Esophagus squamous epithelium (tissue), 5 donors: ENCODE measurements around the gene CFTR. TPM values are rescaled to one million over a fixed set of nuclear protein-coding genes. Genes with fewer than 3 reads are reported as not detected.

Experiments
- DNase-seq: peaks from one replicate; lab custom pipeline; 2025; lab: John Stamatoyannopoulos, UW
- H3K27ac ChIP-seq, 4 donors: fragments of 200-600 bp; sonication (generic); one replicate each; pipeline ENCODE4 v1.5.1; 2016 to 2019; ENCODE audit warnings: mild to moderate bottlenecking in 1 of 4
- H3K27me3 ChIP-seq, 4 donors: fragments of 200-600 bp; sonication (generic); 1 replicate in 3 of 4; 2 replicates in 1 of 4; pipeline versions ENCODE4 v1.5.1 to v1.6.0; 2017 to 2021; ENCODE audit warnings: antibody characterized with exemption in 1 of 4
- H3K36me3 ChIP-seq, 3 donors: fragments of 200-600 bp; sonication (generic); one replicate each; pipeline ENCODE4 v1.5.1; 2016 to 2019
- H3K4me1 ChIP-seq, 3 donors: fragments of 200-600 bp; sonication (generic); one replicate each; pipeline ENCODE4 v1.5.1; 2017 to 2019
- H3K4me3 ChIP-seq, 4 donors: fragments of 200-600 bp; sonication (generic); 1 replicate in 3 of 4; 2 replicates in 1 of 4; pipeline ENCODE4 v1.5.1; 2016 to 2019; ENCODE audit warnings: mild to moderate bottlenecking in 2 of 4, moderate library complexity in 1 of 4
- H3K9me3 ChIP-seq, 3 donors: fragments of 200-600 bp; sonication (generic); one replicate each; pipeline ENCODE4 v1.5.1; 2016 to 2019
- CTCF ChIP-seq, 6 experiments: fragments of 450-650 bp in 4 of 6; fragments of 200-600 bp in 2 of 6; sonication (generic) in 2 of 6; IDR thresholded peaks; one replicate each; pipeline ENCODE4 v1.5.1; 2016 to 2019; ENCODE audit warnings: antibody characterized with exemption in 6 of 6, mild to moderate bottlenecking in 4 of 6, moderate library complexity in 4 of 6
- POLR2A ChIP-seq, 4 donors: fragments of 450-650 bp; IDR thresholded peaks; one replicate each; pipeline ENCODE4 v1.6.1; 2017; ENCODE audit warnings: antibody characterized with exemption in 4 of 4, mild to moderate bottlenecking in 4 of 4, moderate library complexity in 3 of 4
- WGBS, 2 donors: methylation state at CpG; one replicate each; pipeline ENCODE4 v1.1.5; 2018; 5-methylcytosine and 5-hydroxymethylcytosine counted together
- intact Hi-C: fragments of 100-400 bp; cut with DNase I; formaldehyde crosslinking; loops from one replicate; pipeline ENCODE4 v1.15.0; 2022
- total RNA-seq, 4 donors: library from RNA; depleted of rRNA; stranded (reverse); fragments of >200 nt; gene quantifications; one replicate each; pipeline ENCODE4 v1.1.0, GENCODE V29; 2016
- donor health status: DM: yes; HTN: yes; CAD: no.

Gene CFTR
- total RNA-seq, 4 donors from 2014 or later: 0.38 to 2.1 (median 0.99) TPM; not detected in 1

DNA sequence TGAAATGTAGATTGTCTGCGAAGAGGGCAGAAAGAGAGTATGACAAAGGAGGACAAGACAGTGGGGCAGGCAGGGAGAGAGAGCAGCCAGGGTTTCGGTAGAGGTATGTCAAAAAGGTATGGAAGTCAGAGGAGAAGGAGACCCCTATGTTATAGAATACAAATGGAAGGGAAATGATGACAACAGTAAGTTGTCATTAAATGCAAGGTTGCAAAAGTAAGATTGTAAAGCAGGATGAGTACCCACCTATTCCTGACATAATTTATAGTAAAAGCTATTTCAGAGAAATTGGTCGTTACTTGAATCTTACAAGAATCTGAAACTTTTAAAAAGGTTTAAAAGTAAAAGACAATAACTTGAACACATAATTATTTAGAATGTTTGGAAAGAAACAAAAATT lies 126.3 kb downstream of the CFTR start:
- TF ChIP-seq POLR2A (IDR thresholded peaks at IDR 0.05) (no peak), CTCF (IDR thresholded peaks at IDR 0.05) (no peak)
- no peaks in the 10 kb centered on the region for H3K9me3 ChIP-seq
- DNase-seq: no peak
- H3K4me1 ChIP-seq: no peaks in the 10 kb centered on the region
- no peak overlapping the region for H3K27ac ChIP-seq
- intact Hi-C loops: no loop called here
- 74 to 79% methylated on average over 3 of the region's 3 CpGs for WGBS, 2 donors
- no peaks in the 10 kb centered on the region for H3K36me3 ChIP-seq
- no peak overlapping the region for H3K4me3 ChIP-seq
- no peaks in the 10 kb centered on the region for H3K27me3 ChIP-seq

- 87 to 92% methylated on average over 2 of the region's 2 CpGs for WGBS, 2 donors
- Histone ChIP-seq H3K27ac (no peak overlapping the region), H3K4me1 (peaks cover 0 to 4% (median 0%) of the 10 kb centered on the region in 3 donors), H3K9me3 (no peaks in the 10 kb centered on the region), H3K27me3 (no peaks in the 10 kb centered on the region), H3K36me3 (no peaks in the 10 kb centered on the region), H3K4me3 (no peak overlapping the region)
- TF ChIP-seq CTCF (IDR thresholded peaks at IDR 0.05): no peak
- DNase-seq: no peak
- intact Hi-C loops: no loop called here
Observed at GRCh38 chr7:117610396-117610795, 130.6 kb downstream of the CFTR start.

- DNase-seq: no peak
- H3K27ac ChIP-seq: no peak overlapping the region
- H3K4me3 ChIP-seq: no peak overlapping the region
- no peaks in the 10 kb centered on the region for H3K27me3 ChIP-seq
- intact Hi-C loops: no loop called here
- H3K36me3 ChIP-seq: no peaks in the 10 kb centered on the region
- WGBS, 2 donors: 67 to 79% methylated on average over 3 of the region's 3 CpGs
- no peak for TF ChIP-seq POLR2A (IDR thresholded peaks at IDR 0.05)
- no peak for TF ChIP-seq CTCF (IDR thresholded peaks at IDR 0.05)
- no peaks in the 10 kb centered on the region for H3K9me3 ChIP-seq
- H3K4me1 ChIP-seq: peaks cover 0 to 4% (median 0%) of the 10 kb centered on the region in 3 donors
Observed at GRCh38 chr7:117612637-117613036, 132.8 kb downstream of the CFTR start.

- intact Hi-C loops: no loop called here
- H3K36me3 ChIP-seq: no peaks in the 10 kb centered on the region
- DNase-seq: no peak
- H3K27me3 ChIP-seq: no peaks in the 10 kb centered on the region
- H3K27ac ChIP-seq: no peak overlapping the region
- 21 to 57% methylated on average over 1 of the region's 1 CpG for WGBS, 2 donors
- H3K4me1 ChIP-seq: peaks cover 0 to 4% (median 0%) of the 10 kb centered on the region in 3 donors
- TF ChIP-seq CTCF (IDR thresholded peaks at IDR 0.05) (no peak), POLR2A (IDR thresholded peaks at IDR 0.05) (no peak)
- no peaks in the 10 kb centered on the region for H3K9me3 ChIP-seq
- H3K4me3 ChIP-seq: no peak overlapping the region
Observed at GRCh38 chr7:117616694-117617093, 136.9 kb downstream of the CFTR start.

- Histone ChIP-seq H3K9me3 (no peaks in the 10 kb centered on the region), H3K4me3 (no peak overlapping the region), H3K36me3 (no peaks in the 10 kb centered on the region), H3K27me3 (no peaks in the 10 kb centered on the region), H3K4me1 (no peaks in the 10 kb centered on the region), H3K27ac (no peak overlapping the region)
- TF ChIP-seq CTCF (IDR thresholded peaks at IDR 0.05) (no peak), POLR2A (IDR thresholded peaks at IDR 0.05) (no peak)
- DNase-seq: no peak
- intact Hi-C loops: no loop called here
Observed at GRCh38 chr7:117619681-117620080, 139.9 kb downstream of the CFTR start.
